GM18507 (cell line): ENCODE measurements around the gene TMEM89.

Source experiments
- DNase-seq: peaks from one replicate; pipeline ENCODE4 v3.0.0; 2011; ENCODE audit warnings: low read depth; ENCODE audit not compliant: insufficient read length; ENCODE audit errors: extremely low spot score
- FAIRE-seq: peaks from 2 replicates; lab custom pipeline; 2011; peaks lifted over from hg19 to GRCh38; lab: Jason Lieb, UNC

TMEM89 gene

GRCh38 chr3:48621461-48621869 lies at the start of gene TMEM89:
TMEM89 (minus strand) TSS chr3:48621769; CDS start chr3:48621756, 13 bp downstream.
- DNase-seq (no peak), FAIRE-seq (no peak)

GRCh38 chr3:48664929-48665328 lies 43.4 kb upstream of the TMEM89 start:
- DNase-seq (no peak), FAIRE-seq (no peak)

- FAIRE-seq (no peak), DNase-seq (no peak)
These were observed 42.7 kb upstream of the TMEM89 start for GRCh38 chr3:48664313-48664644.

- DNase-seq: peak; percentile 99
- peak; percentile 98 for FAIRE-seq
These were observed 42.1 kb upstream of the TMEM89 start for GRCh38 chr3:48663489-48664312.

GRCh38 chr3:48662753-48663488 lies 41.4 kb upstream of the TMEM89 start, which contains the start of gene CELSR3:
CELSR3 (minus strand) TSS chr3:48662886; CDS start chr3:48662634, 252 bp downstream.
- DNase-seq: no peak

GRCh38 chr3:48662145-48662752 lies 40.7 kb upstream of the TMEM89 start:
- FAIRE-seq: no peak
- no peak for DNase-seq

More at GRCh38 chr3:48662753-48663488, 41.4 kb upstream of the TMEM89 start, which contains the start of gene CELSR3:
- peak; percentile 84 for FAIRE-seq

GRCh38 chr3:48661501-48662144 lies 40.1 kb upstream of the TMEM89 start:
- FAIRE-seq: peak; percentile 52
- DNase-seq: peak; percentile 55

GRCh38 chr3:48660800-48661400 lies 39.3 kb upstream of the TMEM89 start:
- no peak for DNase-seq
- FAIRE-seq: no peak

- DNase-seq (no peak), FAIRE-seq (peak; percentile 36)
These were observed 35.3 kb upstream of the TMEM89 start for GRCh38 chr3:48656841-48657281.

- DNase-seq: peak; percentile 78
These were observed 34.7 kb upstream of the TMEM89 start for GRCh38 chr3:48656061-48656840.

GRCh38 chr3:48655606-48656005 lies 34.0 kb upstream of the TMEM89 start:
- FAIRE-seq (no peak), DNase-seq (no peak)

More at GRCh38 chr3:48656061-48656840, 34.7 kb upstream of the TMEM89 start:
- peak; percentile 88 for FAIRE-seq

- no peak for FAIRE-seq
- DNase-seq: no peak
These were observed 33.5 kb upstream of the TMEM89 start for GRCh38 chr3:48655063-48655462.

- DNase-seq (no peak), FAIRE-seq (no peak)
These were observed 31.6 kb upstream of the TMEM89 start for GRCh38 chr3:48652923-48653715.

- DNase-seq (no peak), FAIRE-seq (no peak)
These were observed 30.2 kb upstream of the TMEM89 start for GRCh38 chr3:48651771-48652170.

GRCh38 chr3:48650723-48651122 lies 29.2 kb upstream of the TMEM89 start:
- FAIRE-seq (no peak), DNase-seq (no peak)

- FAIRE-seq (no peak), DNase-seq (no peak)
These were observed 26.8 kb upstream of the TMEM89 start for GRCh38 chr3:48648188-48648850.

GRCh38 chr3:48647714-48648113 lies 26.1 kb upstream of the TMEM89 start:
- FAIRE-seq: no peak
- no peak for DNase-seq
